Stimulated activated CD4-positive, alpha-beta T cell treated with anti-CD3 and anti-CD28 coated beads, Interleukin-4, amount 100 ng/mL, for 1 hour (primary cell): ENCODE measurements around the gene MAP3K21.

Experiments
- DNase-seq: peaks from one replicate; pipeline ENCODE4 v3.0.0-alpha.2; 2020

MAP3K21 gene

DNA sequence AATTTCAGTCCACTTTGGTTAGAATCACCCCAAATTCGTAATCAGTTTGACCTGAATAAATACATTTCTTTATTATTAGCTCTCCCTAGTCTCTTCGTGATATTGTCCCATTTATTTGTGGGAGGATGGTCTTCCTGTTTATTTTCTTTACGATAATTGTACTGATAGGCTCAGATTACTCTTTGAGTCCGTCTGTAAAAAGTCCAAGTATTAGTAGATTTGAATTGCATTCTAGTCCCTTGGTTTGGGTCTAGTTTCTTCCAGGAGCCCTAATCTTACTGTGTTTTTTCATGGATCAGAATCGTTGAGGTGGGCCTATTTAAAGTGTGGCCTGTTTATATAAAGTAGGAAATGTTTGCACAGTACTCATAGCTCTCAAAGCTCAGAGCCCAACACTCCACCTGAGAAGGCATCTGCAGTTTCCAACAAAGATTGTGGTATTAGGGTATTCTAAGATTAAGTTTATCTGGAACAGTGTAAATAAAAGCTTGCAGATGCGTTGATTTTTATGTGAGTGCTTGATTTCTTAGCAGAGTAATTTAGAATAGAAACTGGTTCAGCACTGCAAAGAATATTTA, 33.1 kb downstream of the MAP3K21 start:
- no peak for DNase-seq

DNA sequence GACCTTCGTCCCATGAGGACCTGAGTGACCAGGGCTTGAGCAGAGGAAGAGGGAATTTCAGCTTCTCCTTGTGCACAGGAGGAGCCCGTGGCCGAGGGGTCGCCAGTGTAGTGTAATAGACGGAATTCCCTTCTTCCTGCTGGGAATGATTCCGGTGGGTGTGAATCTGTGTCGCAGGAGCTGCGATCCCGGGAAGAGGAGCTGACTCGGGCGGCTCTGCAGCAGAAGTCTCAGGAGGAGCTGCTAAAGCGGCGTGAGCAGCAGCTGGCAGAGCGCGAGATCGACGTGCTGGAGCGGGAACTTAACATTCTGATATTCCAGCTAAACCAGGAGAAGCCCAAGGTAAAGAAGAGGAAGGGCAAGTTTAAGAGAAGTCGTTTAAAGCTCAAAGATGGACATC, 34.4 kb downstream of the MAP3K21 start:
- no peak for DNase-seq

DNA sequence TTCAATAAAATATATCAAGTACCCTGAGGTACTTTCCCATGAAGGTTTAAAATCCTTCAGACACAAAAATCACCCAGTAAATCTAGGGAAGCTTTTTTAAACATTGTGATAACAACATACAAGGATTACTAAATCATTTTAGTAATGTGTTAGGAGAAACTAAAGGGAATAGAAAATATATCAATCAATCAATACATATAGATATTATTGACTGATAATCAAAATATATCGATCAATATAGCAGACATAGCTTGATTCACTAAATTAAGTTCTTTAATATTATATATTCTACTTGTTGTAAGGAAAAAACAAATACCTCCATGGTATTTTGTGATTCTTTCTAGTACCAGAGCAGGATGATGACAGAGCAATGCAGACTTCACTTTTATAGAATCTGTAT, 35.2 kb downstream of the MAP3K21 start:
- no peak for DNase-seq

DNA sequence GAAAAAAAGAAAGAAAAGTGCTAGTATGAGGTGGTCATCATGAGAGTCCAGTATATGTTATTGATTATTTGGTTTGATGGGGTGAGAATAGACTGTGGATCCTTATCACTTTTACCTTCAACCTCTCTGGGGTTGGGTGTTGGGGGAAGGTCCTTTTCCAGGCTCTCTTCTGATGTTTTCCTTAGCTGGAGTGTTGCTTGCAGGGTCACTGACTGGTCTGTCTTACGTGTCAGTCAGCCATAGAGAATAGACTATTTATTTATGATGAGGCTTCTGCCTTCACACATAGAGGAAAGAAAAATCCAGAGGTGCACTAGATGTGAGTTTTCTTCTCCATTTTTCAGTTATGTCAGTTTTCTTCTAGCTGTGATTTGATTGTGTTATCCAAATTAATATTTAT, 36.5 kb downstream of the MAP3K21 start:
- no peak for DNase-seq

DNA sequence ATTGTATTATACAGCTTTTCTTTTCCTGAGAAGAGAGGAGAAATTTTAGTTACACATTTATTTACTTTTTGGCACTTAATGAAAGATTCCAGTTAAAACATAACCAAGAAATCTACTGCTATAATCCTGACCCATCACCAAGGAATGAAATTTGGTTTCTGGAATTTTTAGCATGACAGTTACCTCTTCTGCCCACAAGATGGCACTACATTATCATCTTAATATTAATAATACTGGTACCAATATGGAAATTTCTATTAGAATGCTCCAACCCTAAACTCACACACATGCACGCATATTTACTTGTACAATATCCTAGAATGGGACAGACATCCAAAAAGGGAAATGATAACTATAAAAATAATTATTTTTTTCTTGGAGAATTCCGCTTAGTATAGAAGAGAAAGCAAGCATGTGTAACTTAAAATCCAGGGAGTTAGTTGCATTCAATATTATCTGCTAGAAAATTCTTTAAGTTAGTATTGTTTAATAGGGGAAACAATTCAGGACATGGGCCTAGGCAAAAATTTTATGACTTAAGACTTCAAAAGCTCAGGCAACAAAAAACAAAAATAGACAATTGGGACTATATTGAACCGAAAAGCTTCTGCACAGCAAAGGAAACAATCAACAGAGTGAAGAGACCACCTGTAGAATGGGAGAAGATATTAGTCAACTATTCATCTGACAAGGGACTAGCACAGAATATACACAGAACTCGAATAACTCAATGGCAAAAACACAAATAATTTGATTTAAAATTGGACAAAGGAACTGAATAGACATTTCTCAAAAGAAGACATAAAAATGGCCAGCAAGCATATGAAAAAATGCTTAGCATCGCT, 37.4 kb downstream of the MAP3K21 start:
- no peak for DNase-seq

DNA sequence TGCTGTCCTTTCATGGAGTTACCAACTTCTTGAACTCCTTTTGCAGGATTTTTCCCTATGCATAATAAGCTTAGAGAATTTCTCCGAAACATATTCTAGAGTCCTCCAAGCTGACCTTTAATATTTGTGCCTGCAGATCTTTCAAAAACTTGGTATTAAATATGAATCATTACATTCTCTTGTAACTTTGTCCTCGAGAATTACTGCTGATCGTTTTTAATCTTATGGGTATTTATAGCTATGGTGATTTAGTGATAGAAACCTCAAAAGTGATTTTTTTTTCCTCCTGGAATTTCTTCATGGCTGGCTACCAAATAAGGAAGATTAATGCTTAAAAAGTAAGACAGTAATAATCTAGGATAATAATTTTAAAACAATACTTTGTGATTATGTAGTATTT, 39.1 kb downstream of the MAP3K21 start:
- DNase-seq, result no peak

DNA sequence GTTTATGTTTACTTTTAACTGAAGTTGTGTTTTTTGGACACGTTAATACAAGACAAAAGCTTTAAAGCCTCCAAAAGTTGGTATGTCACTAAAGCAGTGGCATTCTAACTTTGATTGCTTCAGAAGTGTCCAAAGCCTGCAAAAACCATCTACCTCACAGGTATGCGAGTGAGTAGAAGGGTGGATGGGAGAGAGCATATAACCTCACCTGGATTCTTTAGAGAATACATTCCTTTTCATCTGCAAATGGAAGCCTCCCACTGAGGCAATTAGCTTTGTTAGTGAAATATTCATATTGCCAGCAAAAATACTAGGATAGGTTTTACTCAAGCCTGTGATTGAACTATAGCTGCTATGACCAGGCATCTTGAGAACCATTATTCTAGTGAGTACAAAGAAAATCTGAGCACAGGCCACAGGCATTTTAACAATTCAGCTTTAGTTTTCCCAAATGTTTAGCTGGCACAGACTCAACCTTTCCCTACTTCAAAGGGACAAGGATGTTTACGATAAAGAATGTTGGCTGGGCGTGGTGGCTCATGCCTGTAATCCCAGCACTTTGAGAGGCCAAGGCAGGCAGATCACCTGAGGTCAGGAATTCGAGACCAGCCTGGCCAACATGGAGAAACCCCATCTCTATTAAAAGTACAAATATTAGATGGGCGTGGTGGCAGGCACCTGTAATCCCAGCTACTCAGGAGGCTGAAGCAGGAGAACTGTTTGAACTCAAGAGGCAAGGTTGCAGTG, 39.7 kb downstream of the MAP3K21 start:
- no peak for DNase-seq

DNA sequence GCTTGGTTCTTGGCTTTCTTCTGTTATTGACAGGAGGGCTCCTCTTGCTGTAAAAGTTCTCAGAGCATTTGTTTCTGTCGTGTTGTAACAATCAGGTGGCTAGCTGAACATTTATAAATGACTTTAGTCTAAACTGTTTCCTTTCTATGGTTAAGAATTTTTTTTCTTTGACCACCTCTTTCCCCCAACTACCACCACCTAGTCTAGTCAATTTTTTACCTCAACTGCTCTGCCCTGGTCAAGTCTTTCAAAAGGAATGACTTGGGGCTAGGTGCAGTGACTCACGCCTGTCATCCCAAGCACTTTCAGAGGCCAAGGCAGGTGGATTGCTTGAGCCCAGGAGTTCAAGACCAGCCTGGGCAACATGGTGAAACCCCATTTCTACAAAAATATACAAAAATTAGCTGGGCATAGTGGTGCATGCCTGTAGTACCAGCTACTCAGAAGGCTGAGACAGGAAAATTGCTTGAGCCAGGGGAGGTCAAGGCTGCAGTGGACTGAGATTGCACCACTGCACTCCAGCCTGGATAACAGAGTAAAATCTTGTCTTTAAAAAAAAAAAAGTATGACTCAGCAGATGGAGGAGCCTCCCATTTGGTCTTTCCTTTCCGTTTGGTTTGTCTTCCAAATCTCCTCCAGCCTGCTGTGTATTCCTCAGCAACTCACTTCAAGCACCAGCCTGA, 40.7 kb downstream of the MAP3K21 start:
- no peak for DNase-seq

DNA sequence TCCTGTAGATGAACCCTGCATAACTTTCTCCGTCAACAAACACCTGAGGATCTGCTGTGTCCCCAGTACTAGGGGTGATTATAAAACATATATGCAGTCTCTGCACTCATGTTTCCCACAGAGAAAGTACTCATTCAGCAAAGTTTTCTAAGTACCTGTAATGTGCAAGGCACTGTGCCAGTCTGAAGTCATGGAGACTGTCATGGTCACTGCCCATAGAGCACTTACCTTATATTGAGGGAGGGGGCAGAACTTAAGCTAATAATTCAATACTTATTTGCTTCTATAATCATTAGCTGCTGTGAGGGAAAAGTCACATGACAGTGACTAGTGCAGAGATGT, 41.2 kb downstream of the MAP3K21 start:
- no peak for DNase-seq

DNA sequence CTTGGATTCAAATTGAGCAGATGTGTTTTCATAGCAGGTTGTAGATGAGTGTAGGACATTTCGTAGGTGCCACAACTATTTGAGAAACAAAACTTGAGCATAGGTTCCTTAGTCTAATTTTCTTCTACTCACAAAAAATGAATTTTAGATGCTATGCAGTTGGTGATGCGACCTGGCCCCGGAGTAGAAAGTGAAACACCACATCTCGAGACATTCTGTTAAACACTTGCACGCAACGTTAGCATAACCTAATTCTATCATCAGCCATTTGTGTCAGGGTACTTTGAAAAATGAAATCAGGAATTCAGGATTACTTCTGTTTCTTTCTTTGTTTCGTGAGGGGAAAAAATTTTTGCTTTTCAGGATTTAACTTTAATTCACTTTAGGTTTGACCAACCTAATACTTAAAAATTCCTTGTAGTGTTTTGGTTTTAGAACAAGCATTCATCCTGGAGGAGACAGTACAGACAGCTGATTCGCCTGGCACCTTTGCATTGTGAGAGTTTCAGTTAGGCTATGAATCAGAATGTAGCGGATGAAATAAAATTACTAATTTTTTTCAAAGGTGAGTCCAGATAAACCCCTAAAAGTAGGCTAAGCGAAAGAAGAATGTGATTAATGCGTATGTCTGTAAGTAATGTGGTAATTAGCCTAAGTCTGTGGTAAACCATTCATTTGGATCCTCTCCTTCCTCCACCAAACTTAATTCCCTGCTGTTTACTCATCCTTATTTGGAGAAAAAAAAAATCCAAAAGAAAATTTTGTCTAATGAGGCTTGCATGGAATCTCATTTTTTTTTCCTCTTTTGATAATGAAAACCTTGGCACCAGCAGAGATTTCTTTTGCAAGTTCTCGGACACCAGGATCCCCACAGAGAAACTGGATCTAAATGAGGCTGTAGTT, 44.9 kb downstream of the MAP3K21 start:
- DNase-seq, result no peak

DNA sequence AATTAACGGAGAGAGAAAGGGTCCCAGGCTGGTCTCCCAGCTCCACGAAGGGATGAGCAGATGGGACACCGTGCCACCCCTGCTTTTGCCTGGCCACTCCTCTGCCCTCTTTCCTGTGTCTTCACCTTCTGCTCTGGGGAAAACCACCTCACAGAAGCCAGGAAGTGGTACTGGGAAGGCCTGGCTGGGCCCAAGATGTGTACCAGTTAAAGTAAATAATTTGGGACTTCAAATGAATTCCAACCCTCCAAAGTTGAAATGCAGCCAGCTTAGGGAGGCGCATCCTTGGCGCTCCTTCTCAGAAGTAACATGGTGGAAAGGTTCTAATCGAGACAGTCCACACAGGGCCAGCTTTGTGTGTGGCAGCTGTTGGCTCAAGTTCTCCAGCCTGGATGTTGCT, 45.7 kb downstream of the MAP3K21 start:
- no peak for DNase-seq

DNA sequence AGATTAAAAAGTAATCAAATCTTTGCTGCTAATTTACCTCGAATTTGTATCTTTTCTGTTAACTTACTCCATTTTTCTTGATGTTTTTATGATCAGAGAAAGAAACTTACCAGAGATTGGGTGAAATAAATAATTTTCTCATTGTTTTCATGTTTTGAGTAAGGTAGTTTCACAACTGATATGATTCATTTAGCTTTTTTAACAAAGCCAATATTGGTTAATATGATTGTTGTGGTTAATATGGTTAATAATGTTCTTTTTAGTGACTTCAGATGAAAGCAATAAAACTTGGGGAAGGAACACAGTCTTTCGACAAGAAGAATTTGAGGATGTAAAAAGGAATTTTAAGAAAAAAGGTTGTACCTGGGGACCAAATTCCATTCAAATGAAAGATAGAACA, 48.1 kb downstream of the MAP3K21 start:
- DNase-seq, result no peak

DNA sequence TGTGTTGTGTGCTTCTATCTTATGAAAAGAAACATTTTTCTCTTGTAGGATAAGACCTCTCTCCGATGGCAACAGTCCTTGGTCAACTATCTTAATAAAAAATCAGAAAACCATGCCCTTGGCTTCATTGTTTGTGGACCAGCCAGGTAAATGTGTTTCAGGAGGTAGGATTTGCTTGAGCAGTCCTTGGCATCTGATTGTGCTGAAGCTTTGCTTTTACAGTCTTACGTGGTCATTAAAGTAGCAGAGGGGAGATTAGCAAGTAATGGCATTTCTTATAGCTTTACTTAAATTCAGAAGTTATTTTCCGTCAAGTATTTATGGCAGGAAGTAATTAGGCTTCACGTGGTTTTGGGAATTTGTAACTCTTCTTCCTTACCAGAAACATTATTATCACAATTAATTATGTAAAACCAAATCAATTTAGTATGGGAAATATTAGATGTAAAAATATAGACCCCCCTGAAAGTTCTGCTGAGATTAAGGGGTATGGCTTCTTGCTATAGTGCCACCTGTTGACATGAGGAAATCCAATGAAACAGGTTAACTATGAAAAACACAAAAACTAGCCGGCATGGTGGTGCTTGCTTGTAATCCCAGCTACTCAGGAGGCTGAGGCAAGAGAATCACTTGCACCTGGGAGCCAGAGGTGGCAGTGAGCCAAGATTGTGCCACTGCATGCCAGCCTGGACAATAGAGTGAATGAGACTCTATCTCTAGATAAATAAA, 49.0 kb downstream of the MAP3K21 start:
- no peak for DNase-seq

DNA sequence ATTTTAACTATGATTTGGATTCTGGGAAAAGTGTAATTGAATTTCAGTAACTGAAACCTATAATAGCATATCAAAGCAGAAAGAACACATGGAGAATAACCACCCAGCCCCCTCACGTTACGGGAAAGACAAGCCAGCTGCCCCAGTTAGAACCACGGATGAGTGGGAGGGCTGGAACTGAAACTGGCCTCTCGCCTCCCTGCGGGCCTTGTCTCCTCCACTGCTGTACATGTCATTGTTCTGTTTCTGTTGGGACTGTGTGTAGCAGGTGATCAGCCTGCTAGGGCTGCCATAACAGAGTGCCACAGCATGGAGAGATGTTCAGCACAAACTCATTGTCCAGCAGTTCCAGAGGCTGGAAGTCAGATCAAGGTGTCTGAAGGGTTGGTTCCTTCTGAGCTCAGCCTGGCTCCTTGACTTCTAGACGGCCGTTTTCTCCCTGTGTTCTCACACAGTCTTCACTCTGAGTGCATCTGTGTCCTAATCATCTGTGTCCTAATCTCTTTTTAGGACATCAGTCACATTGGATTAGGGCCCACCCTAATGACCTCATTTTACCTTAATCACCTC, 52.4 kb downstream of the MAP3K21 start:
- no peak for DNase-seq

DNA sequence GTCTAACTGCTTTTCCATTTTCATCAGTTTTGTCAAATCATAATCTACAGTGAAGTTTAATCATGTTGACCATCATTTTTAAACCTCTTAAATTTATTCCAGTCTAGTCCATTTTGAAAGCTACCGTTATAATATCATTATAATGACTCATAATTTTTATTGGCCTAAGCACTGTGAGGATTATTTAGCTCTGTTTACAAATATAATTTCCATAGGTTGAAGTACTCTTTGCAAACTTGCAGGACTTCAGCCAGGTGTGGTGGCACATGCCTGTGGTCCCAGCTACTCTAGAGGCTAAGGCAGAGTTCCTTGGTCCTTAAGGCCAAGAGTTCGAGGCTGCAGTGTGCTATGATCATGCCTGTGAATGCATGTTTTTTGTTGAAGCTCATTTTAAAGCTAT, 54.3 kb downstream of the MAP3K21 start:
- DNase-seq, result no peak

DNA sequence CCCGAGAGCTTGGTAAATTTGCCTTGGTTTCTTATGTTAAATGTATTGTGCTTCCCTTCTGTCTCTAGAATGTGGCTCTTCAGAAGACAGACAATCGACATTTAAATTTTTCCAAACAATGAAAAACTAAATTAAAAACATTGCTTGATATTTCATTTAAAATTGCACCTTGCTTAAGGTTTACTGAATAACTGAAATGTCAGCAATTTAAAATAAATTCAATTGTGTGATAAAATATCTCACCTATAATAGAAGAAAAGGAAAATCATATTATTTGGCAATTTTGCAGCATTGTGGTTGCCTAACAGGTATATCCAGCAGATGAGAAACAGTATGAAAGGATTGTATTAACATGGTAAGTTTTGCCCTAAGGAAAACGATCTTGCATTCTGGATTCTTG, 56.5 kb downstream of the MAP3K21 start:
- DNase-seq, result no peak

DNA sequence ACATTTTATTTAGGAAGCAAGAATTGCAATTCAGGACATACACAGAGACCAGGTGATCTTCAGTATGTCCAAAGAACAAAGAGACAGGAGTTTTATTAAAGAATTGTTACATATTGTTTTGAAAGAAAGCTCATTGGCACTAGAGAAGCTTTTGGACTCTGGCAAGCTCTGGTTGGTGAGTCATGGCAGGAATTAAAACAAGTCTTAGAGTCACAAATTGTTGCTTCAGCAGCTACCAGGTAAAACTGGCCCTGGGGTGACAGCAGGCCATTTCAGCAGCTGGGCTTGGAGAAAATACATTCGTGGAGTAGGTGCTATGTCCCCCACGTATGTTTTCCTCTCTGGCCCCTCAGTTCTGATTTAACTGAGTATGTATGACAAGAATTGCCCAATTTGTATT, 58.8 kb downstream of the MAP3K21 start:
- DNase-seq, result no peak

DNA sequence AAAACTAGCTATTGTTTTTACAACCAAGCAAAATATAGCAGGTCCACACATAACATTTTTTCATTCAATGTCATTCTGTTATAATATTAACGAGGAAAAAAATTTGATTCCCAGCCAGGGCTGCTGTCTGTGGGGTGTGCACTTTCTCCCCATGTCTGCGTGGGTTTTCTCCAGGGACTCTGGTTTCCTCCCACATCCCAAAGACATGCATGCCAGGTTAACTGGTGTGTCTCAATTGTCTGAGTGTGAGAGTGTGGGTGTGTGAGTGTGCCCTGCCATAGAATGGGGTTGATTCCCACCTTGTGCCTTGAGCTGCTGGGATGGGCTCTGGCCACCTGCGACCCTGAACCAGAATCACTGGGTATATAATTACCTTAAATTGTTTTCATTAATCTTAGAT, 60.1 kb downstream of the MAP3K21 start:
- DNase-seq, result no peak

DNA sequence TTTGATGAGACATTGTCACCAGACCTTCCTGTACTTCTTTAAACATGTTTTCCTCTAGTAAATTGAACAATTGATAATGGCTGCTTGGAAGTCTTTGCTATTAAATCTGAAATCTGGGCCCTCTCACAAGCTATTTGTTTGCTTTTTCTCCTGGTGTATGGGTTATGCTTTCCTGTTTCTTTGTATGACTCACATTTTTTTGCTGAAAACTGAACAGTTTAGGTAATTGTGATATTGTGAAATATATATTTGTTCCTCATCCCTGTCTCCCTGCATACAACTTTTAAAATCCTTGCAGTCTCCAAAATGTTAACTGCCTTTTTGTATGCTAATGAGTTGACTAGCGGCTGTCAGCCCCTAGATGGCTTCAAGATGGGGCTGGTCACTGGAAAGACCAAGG, 61.6 kb downstream of the MAP3K21 start:
- DNase-seq, result no peak

DNA sequence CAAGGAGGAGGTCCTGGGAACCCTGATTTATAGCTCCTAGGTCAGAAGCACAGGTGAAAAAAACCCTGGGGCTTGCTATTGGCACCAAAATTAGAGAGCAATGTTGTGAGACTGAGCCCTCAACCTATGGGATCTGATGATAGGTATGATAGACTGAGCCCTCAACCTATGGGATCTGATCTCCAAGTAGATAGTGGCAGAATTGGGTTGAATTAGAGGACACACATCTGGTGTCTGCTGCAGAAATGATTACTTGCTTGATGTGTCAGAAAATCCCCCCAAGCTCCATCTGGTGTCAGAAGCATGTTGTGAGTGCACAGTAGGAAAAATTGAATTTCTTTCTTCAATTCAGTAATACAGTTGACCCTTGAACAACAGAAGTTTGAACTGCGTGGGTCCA, 62.4 kb downstream of the MAP3K21 start:
- no peak for DNase-seq
